ENCODE measurements around the gene MED9. TPM values are rescaled to one million over a fixed set of nuclear protein-coding genes. Genes with fewer than 3 reads are reported as not detected.

The MED9 gene
- total RNA-seq, 1 donor from 2014 or later: 11.9 TPM

DNA sequence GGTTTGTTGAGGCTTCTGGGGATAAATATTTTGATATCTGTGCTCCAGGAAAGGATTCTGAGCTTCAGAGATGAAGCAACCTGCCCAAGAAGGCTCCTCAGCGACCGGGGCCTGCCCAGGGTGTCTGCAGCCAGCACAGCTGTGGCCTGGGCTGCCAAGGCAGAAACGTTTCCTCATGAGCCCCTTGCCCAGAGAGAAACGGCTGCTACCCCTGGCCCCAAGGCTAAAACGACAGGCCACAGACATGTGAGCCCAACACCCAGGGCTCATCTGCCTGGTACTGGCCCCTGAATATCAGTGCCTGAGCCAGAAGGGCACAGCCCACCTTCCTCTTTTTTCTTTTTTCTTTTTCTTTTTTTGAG, 64.8 kb downstream of the MED9 start:
- Histone ChIP-seq H3K4me3 (ENCODE audit: low read depth, low read length) (no peak overlapping the region), H3K27me3 (ENCODE audit: control insufficient read depth, insufficient read depth, low read length) (no peaks in the 10 kb centered on the region), H3K36me3 (ENCODE audit: control insufficient read depth, insufficient read depth, low read length) (no peaks in the 10 kb centered on the region)
- no peak for DNase-seq (ENCODE audit: low read depth)
- TF ChIP-seq CTCF (IDR thresholded peaks at IDR 0.05; ENCODE audit: insufficient read depth, low read length, poor library complexity, severe bottlenecking): no peak

Other genes starting within 250 kb of the MED9 start
- gene FLCN, start 239.8 kb upstream of the MED9 start, total RNA-seq: 57.6 and 61.0 TPM in 2 replicates
- 66.6 and 68.5 TPM in 2 replicates for gene COPS3, start 195.8 kb upstream of the MED9 start, total RNA-seq
- gene NT5M, start 173.6 kb upstream of the MED9 start, total RNA-seq: 3.8 and 4.9 TPM in 2 replicates
- 0.17 and 0.21 TPM in 2 replicates for gene RASD1, start 19.4 kb downstream of the MED9 start, total RNA-seq
- gene PEMT, start 114.7 kb downstream of the MED9 start, total RNA-seq: 87.2 and 109 TPM in 2 replicates
- gene RAI1, start 204.5 kb downstream of the MED9 start, total RNA-seq: 31.3 and 35.0 TPM in 2 replicates

Measured in kidney epithelial cell (primary cell).